ENCODE measurements around the gene SLC16A3. TPM values are rescaled to one million over a fixed set of nuclear protein-coding genes. Genes with fewer than 3 reads are reported as not detected.
A peak's percentile ranks its signal among the peaks of the same experiment; 100 is the strongest.

Gene SLC16A3
- total RNA-seq, 2 experiments from 2014 or later, result 93.4 to 99.0 TPM

- ATAC-seq (ENCODE audit: poor library complexity), result no peak
- Histone ChIP-seq H3K4me1 (ENCODE audit: insufficient read depth, low read length) (peaks cover 72% of the 10 kb centered on the region), H3K36me3 (ENCODE audit: insufficient read depth, low read length) (peaks cover 12% of the 10 kb centered on the region), H3K9me3 (ENCODE audit: control insufficient read depth in 1 of 2, insufficient read depth in 1 of 2, low read length in 2 of 2) (peaks cover 0 to 4% of the 10 kb centered on the region in 2 experiments), H3K4me3 (ENCODE audit: low read length) (no peak overlapping the region), H3K27ac (ENCODE audit: low read depth in 1 of 2, low read length in 2 of 2) (no peak overlapping the region), H3K27me3 (ENCODE audit: control insufficient read depth in 1 of 2, insufficient read depth in 2 of 2, low read length in 2 of 2) (no peaks in the 10 kb centered on the region)
- ChIA-PET CTCF (interaction anchor here (1.1 to 2.3 kb wide), 3 partner anchors 31 to 63 kb away, joined by 3 to 11 read pairs (median 7); no protein-coding TSS in a partner anchor), POLR2A (interaction anchor here (1.0 to 2.4 kb wide), 4 partner anchors 37 to 96 kb away, joined by 3 to 10 read pairs (median 4); partner anchors contain the start of gene SECTM1)
- peaks cover 47% of the 10 kb centered on the region for H3K4me1 Mint-ChIP-seq (ENCODE audit: low read depth)
- H3K9me3 Mint-ChIP-seq, result no peaks in the 10 kb centered on the region
- H3K27ac Mint-ChIP-seq, result peak overlapping the region; percentile 30
- intact Hi-C loops (cut with DNase I, micrococcal nuclease), result loop anchor here (2.0 to 10.0 kb wide), 7 partner anchors 35 to 202 kb away; partner anchors contain the start of genes CSNK1D (in 1 of the 2), DCXR (in 1 of the 2) and RAC3 (in 1 of the 2)
- TF ChIP-seq CTCF (IDR thresholded peaks at IDR 0.05), result no peak
- H3K36me3 Mint-ChIP-seq (ENCODE audit: low read depth), result peaks cover 23% of the 10 kb centered on the region
- peak in 4 of 14 experiments; percentile 21 to 61 (median 46) for DNase-seq
- H3K27me3 Mint-ChIP-seq, result no peaks in the 10 kb centered on the region
- no peak overlapping the region for H3K4me3 Mint-ChIP-seq
These were observed 8.4 kb downstream of the SLC16A3 start for GRCh38 chr17:82237083-82237745.

- H3K4me1 Mint-ChIP-seq (ENCODE audit: low read depth), result peaks cover 52% of the 10 kb centered on the region
- no peaks in the 10 kb centered on the region for H3K9me3 Mint-ChIP-seq
- Histone ChIP-seq H3K4me1 (ENCODE audit: insufficient read depth, low read length) (peaks cover 76% of the 10 kb centered on the region), H3K36me3 (ENCODE audit: insufficient read depth, low read length) (peaks cover 16% of the 10 kb centered on the region), H3K9me3 (ENCODE audit: control insufficient read depth in 1 of 2, insufficient read depth in 1 of 2, low read length in 2 of 2) (peaks cover 0 to 4% of the 10 kb centered on the region in 2 experiments), H3K27me3 (ENCODE audit: control insufficient read depth in 1 of 2, insufficient read depth in 2 of 2, low read length in 2 of 2) (no peaks in the 10 kb centered on the region), H3K4me3 (ENCODE audit: low read length) (peak overlapping the region; percentile 48), H3K27ac (ENCODE audit: low read depth in 1 of 2, low read length in 2 of 2) (peak overlapping the region; percentile 25 to 41)
- ChIA-PET POLR2A (interaction anchor here (0.8 to 2.5 kb wide), 6 partner anchors 24 to 92 kb away, joined by 3 to 9 read pairs (median 4); partner anchors contain the start of gene CD7), CTCF (interaction anchor here (1.0 to 1.1 kb wide), 2 partner anchors 32 to 207 kb away, joined by 3 read pairs; partner anchors contain the start of gene RAC3)
- TF ChIP-seq CTCF (IDR thresholded peaks at IDR 0.05), result no peak
- intact Hi-C loops (cut with DNase I, micrococcal nuclease), result loop anchor here (2.0 to 10.0 kb wide), 7 partner anchors 34 to 203 kb away; partner anchors contain the start of genes CSNK1D (in 1 of the 2), DCXR (in 1 of the 2) and RAC3 (in 1 of the 2)
- H3K27ac Mint-ChIP-seq, result peak overlapping the region; percentile 95
- ATAC-seq (ENCODE audit: poor library complexity) (no peak), DNase-seq (peak in 2 of 14 experiments; percentile 21 to 47)
- H3K4me3 Mint-ChIP-seq, result peak overlapping the region; percentile 82
- H3K36me3 Mint-ChIP-seq (ENCODE audit: low read depth), result peaks cover 28% of the 10 kb centered on the region
- no peaks in the 10 kb centered on the region for H3K27me3 Mint-ChIP-seq
These were observed 9.1 kb downstream of the SLC16A3 start for GRCh38 chr17:82237746-82238471.
